ENCODE data around the gene MTOR.
A peak's percentile ranks its signal among the peaks of the same experiment; 100 is the strongest.
"Not testable (repeated sequence)": the region's sequence is repeated elsewhere in the genome, so short reads cannot be mapped to it uniquely, and the experiment has no call there.

MTOR gene

DNA sequence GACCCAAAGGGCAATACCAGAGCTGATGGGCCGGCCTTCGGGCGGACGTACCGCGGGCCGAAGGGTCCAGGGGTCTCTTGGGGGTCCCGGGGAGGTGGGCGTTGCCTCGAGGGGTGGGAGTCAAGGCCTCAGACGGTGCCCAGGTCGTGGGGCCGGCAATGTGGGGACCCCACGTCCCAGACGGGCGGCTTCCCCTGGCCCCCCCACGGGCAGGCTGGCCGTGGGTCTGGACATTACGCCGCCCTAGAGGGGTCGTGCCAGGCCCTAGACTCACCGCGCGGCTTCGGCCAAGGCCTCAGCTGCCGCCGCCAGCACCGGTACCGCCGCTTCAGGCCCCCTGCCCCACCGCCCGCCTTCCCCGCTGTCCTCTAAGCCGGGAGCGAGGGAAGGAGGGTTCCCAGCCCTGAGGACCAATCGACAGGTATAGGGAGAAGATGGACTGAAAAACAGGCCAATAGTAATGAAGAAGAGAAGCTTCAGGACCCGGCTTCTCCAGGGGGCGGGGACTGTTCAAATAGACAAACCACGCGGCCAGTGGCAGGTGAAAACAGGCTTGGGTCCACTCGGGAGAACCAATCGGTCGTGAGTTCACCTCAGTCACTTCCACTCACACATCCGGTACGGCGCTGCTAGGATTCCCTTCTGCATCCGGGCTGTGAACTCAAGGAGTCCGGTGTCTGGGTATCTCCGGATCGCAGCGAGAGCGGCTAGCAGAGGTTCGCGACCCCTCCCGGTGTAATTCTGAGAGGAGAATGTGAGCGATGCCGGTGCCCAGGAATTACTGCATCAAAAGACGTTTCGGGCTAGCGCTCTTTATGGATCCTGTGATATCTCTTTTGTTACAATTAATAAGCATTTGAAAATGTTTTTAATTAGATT is at the start of gene MTOR:
MTOR (minus strand) TSS at position 381 of the 879 bp plus-strand sequence. CDS start 3,142 bp downstream, outside the sequence.
- peak; percentile 100 for DNase-seq

DNA sequence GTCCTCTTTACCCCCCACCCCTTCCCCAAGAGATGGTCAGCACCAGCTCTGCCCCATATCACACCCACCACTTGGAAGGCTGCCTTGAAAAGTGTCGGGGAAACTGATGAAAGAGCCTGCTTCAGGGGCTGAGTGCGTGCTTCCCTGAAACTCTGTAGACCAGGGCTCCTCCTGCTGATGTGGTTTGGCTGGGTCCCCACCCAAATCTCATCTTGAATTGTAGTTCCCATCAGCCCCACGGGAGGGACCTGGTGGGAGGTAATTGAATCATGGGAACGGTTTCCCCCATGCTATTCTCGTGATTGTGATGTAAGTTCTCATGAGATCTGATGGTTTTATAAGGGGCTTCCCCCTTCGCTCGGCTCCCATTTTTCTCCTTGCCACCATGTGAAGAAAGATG is 47.0 kb upstream of the MTOR start:
- no peak for DNase-seq

DNA sequence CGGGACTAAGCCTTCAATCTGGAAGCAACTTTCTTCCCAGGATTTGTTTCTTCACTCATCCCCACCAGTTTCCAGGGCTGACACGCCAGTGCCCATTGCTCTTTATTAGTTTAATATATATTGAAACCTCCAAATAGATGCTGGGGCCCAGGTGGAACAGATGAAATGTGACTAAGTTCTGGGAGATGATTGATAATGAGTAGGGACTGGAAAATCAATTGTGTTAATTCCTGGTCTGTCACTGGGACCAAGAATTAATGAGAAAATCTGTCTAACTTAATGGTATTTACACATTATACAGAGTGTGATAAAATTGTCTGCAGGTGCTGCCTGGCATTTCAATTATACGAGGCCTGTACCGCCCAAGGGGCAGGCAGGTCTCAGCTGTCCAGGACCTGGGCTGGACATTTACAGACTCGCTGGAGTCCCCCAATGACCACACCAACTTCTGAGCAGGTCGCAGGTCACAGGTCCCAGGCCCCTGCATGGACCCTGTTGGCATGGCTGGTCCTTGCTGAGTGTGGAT is 46.4 kb upstream of the MTOR start:
- no peak for DNase-seq

DNA sequence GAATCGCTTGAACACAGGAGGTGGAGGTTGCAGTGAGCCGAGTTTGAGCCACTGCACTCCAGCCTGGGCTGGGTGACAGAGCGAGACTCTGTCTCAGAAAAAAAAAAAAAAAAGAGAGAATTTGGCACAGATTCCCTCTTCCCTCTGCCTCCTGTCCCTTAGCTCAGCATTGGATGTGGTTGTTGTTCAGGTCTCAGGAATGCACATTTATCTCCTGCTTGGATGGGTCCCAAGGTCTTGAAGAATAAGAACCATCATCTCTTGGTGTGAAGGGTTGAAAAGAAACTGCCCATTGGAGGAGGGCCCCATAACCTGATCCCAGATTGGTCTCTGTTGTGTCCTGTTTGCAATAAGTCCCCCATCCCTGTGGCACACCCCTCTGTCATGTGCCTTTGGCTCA is 45.5 kb upstream of the MTOR start:
- no peak for DNase-seq

DNA sequence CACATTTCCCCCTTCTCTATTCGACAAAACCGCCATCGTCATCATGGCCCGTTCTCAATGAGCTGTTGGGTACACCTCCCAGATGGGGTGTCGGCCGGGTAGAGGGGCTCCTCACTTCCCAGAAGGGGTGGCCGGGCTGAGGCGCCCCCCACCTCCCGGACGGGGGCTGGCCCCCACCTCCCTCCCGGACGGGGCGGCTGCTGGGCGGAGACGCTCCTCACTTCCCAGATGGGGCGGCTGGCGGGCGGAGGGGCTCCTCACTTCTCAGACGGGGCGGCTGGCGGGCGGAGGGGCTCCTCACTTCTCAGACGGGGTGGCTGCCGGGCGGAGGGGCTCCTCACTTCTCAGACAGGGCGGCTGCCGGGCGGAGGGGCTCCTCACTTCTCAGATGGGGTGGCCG is 43.2 kb upstream of the MTOR start:
- DNase-seq = not testable (repeated sequence)

DNA sequence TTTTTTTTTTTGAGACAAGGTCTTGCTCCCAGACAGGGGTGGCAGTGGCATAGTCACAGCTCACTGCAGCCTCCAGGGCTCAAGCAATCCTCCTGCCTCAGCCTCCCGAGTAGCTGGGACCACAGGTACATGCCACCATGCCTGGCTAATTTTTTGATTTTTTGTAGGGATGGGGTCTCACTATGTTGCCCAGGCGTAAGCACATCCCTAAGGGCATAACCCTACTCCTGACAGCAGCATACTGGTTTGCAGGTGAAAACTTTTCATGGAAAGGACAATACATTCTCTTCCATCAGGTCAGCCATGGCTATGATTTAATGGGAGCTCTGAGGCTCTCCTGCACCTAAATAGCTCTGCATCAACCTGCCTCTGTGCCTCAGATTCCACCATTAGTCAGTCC is 40.0 kb upstream of the MTOR start:
- no peak for DNase-seq

DNA sequence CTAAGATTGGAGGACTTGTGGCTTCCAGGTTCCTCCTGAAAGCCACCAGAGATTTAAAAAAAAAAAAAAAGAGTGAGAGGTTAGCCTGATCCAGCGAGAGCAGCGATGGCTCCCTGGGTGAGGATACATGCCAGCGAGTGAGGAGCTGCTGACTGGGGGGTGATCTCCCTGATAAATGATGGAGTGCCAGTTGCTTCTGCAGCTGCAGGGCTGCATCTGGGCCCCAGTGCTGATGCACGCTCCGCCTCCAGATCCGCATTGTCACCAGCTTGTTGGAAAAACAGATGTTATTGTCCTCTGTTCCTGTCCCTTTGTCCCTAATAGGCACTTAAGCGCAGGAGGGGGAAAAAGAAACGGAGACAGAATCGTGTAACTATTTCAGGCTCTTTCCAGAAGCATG is 39.2 kb upstream of the MTOR start:
- no peak for DNase-seq

DNA sequence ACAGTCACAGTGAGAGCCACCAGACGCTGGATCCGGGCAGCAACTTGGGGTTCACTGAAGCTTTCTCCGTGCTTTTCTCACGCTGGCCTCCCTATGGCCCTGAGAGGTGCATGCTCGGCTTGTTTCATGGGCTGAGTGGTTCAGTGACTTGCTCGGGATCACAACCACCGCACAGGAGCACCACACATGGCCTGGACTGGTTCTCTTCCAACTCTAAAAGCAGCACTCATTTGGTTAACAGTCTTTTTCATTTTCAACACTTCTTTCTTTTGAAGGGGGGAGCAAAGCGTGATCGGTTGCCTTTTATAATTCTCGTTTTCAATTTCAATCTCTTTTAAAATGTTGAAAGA is 36.8 kb upstream of the MTOR start:
- DNase-seq = no peak

DNA sequence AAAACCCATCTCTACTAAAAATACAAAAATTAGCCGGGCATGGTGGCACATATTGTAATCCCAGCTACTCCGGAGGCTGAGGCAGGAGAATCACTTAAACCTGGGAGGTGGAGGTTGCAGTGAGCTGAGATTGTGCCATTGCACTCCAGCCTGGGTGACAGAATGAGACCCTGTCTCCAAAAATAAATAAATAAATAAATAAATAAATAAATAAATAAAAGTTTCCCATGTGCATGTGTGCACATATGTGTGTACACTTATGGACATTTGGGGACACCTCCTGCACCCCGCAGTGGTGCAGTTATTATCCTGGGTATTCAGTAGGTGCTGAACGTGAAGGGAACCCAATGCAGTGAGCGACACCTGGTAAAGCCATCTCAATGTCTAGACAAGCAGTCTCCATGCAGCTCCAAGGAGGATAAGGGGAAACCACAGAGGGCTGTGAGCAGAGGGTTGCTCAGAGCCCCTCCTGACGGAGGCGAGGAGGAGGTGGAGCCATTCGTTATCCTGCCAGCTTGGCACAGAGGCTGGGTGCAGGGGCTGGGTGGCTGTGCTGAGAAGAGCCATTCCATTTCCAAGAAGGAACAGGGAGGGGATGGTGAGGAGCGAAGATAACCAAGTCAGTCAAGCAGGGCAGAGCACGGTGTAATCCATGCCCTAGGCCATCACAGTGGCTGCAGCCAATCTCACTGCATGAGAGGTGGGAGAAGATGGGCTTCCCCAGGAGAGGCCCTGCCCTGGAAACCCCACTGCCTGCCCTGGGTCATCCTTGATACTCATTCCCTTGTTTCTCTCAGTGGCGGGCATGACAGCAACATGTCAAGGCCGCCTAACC is 36.3 kb upstream of the MTOR start:
- no peak for DNase-seq

DNA sequence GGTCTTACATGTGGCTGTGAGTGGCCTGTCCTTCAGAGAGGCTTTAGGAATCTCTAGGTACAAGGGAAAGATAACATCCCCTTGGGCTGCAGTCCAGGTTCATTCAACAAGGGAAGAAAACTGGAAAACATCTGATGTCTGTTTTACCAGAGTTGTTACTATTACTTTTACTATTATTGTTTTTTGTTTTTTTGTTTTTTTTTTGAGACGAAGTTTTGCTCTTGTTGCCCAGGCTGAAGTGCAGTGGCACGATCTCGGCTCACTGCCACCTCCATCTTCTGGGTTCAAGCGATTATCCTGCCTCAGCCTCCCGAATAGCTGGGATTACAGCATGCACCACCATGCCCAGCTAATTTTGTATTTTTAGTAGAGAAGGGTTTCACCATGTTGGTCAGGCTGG is 35.4 kb upstream of the MTOR start:
- DNase-seq = not testable (repeated sequence)

DNA sequence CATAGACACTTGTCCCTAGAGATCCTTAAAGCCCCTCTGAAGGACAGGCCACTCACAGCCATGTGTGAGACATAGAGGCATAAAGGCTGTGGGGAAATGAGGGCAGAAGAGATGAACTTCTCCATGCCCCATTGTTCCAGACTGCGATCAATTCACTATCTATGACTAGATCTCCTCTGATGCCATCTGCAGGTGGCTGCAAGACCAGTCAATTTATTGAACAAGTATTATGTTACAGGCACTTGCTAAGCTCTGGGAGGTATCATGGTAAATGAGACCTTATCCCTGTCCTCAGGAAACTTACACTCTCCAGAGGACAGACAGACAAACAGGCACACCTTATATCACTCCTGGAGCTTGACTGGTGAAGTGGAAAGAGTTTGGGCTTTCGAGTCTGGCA is 33.6 kb upstream of the MTOR start:
- DNase-seq = no peak

DNA sequence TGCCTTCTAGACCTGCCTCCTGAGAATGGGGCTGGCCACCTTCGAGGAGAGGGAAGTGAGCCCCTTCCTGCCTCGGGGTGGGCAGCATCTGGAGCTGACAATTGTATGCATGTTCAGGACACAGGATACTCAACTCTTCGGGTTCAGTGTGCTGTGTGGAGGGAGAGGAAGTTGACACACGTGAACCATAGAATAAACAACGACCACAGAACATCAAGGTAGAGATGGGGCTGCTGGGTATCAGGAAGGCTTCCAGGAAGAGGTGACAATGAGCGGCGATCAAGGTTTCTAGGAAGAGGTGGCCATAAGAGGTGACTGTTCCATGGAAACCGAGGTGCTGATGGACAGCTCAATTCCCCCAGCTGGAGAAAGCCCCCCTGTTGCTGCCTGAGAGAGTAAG is 32.6 kb upstream of the MTOR start:
- DNase-seq = no peak

DNA sequence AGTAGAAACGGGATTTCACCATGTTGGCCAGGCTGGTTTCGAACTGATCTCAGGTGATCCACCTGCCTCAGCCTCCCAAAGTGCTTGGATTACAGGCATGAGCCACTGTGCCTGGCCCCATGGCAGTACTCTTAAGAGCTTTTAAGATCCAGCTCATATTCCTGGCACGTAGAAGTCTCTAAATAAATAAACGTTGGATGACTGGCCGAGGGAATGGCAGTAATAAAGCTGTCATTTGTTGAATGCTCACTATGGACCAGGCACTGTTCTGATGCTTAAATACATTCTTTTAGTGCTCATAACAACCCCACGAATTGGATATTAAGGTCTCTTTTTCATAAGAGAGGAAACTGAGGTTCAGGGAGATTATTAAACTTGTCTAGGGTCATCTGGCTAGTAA is 31.5 kb upstream of the MTOR start:
- no peak for DNase-seq

DNA sequence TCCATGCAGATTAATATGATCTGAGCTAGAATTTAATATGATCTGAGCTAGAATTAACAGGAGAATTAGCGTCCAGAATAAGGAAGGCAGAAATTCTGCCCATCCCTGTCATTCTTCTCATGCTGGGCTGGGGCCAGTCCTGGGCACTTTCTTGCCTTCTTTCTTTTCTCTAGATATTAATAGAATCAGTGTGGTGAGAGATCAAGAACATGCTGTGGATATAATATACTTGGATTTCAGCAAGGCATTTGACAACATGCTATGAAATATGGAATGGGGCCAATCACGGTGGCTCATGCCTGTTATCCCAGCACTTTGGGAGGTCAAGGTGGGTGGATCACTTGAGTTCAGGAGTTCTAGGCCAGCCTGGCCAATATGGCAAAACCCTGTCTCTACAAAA is 28.7 kb upstream of the MTOR start:
- DNase-seq = no peak

DNA sequence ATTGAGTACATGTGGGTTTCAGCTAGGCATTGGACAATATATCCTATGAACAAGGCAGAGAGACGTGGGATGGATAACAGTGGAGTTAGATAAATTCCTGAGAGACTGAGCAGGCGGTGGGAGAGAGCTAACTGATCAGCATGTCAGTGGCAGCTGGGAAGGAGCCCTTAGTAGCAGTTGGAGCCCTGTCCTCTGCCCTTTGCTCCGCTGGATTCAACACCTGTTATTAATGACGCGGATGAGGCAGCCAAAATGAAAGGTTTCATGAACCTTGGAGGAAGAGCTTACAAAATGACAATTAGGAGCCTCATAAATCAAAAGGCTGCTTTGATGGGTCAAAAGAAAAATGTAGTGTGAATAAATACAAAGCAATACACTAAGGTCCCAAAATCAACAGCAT is 26.7 kb upstream of the MTOR start:
- DNase-seq = no peak

DNA sequence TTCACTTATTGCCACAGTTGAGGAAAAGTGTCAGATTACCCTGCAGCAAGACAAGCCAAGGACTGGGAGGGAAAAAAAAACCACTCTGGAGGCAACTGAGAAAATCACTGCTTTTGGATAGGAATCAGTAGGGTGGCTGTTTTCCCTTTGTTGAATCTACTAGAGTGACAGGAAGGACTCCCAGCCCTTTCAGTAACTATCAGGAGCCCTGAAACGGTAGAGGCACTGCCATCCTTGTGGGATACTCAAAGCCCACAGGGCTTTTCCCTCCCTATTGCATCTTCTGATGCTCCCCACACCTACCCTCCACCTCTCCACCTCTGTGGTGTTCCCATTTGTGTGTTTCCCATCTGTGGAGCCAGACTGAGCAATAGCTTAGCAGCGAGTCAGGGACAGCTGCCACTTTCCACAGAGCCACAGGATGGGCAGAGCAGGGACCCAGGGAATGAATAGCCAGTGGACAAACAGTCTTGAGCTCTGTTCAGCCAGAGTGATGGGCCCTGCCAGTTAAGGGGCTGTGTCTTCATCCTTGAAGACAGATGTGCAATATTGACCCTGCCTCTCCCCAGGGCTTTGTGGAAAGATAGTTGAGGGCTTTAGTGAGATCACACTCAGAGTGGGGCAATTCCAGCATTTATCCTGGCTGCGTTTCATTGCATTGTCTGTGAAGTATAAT is 24.5 kb upstream of the MTOR start:
- DNase-seq = no peak

DNA sequence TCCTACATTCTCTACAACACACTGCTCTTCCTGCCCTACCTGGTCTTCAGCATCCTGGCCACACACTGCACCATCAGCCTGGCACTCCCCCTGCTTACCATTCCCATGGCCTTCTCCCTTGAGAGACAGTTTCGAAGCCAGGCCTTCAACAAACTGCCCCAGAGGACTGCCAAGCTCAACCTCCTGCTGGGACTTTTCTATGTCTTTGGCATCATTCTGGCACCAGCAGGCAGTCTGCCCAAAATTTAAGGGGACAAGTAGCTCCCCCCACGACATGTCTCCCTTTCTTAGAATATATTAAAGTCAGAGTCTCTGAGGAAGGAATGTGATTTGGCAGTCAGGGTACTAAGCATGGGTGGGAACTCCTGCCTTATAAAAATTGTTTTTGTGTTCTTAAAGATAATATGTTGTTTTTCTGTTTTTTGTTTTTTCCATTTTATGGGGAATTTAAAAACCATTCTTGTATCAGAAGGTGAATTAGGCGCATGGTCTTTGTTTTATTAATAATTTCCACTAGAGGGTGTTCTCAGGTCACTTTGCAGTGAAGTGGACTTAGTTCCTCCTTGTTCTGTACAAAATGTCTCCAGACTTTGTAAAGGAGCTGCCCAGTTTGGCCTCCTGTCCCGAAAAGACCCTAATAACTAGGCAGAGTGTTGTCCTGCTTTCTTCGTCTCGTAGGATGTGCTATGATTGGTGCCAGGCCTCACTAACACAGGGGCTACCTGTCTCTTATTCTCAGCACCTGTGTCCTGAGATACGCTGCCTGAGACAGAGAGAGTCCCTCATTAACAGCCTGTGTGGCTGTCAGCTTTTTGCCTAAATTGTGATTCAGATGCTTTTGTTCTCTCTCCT is 23.8 kb upstream of the MTOR start:
- DNase-seq = no peak

DNA sequence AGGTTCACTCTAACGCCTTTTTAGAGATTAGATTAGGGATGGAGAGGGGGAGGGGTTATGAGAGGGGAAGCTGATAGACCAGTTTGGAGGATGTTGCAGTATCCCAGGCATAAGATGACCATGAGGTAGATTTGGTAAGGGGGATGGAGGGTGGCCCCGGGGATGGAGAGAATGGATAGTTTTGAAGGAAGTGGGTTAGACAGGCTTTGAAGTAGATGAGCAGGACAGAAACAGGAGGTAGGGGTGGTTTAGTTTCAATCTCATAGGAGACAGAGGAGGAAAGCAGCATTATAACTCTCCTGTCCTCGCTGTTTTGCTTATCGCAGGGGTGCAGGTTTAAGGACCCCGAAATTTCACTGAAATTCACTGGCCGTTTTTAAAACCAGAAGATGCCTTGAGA is 22.4 kb upstream of the MTOR start:
- DNase-seq = no peak

DNA sequence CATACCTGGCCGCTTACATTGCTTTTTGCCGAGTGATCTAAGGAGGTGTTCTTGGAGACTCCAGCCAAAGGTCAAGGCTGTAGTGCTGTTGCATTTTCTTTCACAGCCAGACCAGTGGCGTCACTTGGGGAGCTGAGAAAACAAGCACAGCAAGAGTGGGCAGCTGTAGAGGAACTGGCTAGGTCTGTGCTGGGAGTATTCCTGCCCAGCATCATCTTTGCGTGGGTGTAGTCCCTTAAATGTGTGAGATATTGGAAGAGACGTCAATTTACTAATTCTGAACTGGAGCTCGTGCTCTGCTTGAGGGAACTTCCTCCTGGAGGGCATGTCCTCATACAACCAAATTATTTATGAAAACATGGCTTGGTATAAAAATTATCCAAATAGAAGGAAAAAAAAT is 20.8 kb upstream of the MTOR start:
- DNase-seq = no peak

DNA sequence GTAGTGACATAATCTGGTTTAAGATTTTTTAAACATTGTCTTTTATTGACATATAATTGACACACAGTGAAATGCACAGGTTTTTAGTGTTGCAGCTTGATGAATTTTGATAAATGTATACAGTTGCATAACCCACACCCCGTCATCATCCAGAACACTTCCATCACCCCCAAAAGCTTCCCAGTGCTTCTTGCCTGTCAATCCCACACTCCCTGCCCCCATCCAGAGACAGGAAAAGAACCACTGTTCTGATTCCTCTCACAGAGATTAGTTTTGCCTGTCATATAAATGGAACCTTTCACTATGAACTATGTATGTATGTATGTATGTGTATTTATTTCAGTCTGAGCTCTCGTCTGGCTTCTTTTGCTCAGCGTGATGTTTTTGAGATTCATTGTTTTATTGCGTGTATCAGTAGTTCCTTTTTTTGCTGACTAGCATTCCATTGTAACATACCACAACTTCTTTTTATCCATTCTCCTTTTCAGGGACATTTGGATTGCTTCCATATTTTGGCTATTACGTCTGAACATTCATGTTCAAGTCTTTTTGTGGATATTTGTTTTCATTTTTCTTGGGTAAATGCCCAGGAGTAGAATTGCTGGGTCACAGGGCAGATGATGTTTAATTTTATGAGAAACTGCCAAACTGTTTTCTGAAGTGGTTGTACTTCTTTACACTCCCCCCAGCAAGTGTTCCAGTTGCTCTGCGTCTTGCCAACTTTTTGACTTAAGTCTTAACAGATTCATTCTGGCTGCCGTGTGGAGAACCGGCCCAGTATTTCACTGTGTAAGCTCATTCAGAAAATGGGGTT is 19.4 kb upstream of the MTOR start:
- DNase-seq = no peak

DNA sequence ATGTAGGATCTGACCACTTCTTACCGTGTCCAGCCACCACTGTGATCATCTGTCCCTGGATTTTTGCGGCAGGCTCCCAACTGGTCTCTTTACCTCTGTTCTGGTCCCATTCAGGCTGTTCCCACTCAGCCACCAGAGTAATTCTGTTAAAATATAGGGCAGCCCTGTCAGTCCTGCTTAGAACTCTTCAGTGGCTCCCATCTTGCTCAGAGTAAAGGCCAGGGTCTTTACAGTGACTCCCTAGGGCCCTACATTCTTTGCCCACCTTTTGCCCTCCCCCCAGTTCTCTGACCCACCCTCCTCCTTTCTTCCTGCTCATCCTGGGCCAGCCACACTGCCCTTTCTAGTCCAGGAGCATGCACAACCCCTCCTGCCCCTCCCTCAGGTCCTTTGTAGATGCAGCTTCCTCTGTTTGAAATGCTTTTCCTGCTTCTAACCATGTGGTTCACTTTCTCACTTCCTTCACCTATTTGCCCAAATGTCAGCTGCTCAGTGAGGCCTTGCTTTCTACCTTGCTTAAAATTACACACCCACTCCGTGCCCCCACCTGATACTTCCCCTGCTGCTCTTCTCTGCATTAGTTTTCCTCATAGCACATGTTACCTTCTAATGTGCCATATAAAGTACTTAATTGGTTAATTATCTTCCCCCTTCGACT is 18.5 kb upstream of the MTOR start:
- DNase-seq = no peak
